SKM-1 treated with dmso at 0.1 percent for 144 hours (cell line): ENCODE data around the gene KCNA2.

ENCODE experiments used
- DNase-seq: peaks from one replicate; lab custom pipeline; 2025; ENCODE audit not compliant: unreplicated experiment; lab: John Stamatoyannopoulos, UW

The KCNA2 gene

GRCh38 chr1:110630839-110631663, 24.9 kb upstream of the KCNA2 start:
- DNase-seq: peak; percentile 44

- no peak for DNase-seq
Measured at GRCh38 chr1:110628323-110629105, 22.4 kb upstream of the KCNA2 start.

- DNase-seq: peak; percentile 81
Measured at GRCh38 chr1:110627764-110628163, 21.6 kb upstream of the KCNA2 start.

- DNase-seq: no peak
Measured at GRCh38 chr1:110626889-110627288, 20.7 kb upstream of the KCNA2 start.

GRCh38 chr1:110620686-110621085, 14.5 kb upstream of the KCNA2 start:
- no peak for DNase-seq

- DNase-seq: no peak
Measured at GRCh38 chr1:110620250-110620615, 14.1 kb upstream of the KCNA2 start.

GRCh38 chr1:110619412-110620249, 13.5 kb upstream of the KCNA2 start:
- DNase-seq: peak; percentile 93

GRCh38 chr1:110618668-110619067, 12.5 kb upstream of the KCNA2 start:
- no peak for DNase-seq

- DNase-seq: no peak
Measured at GRCh38 chr1:110617589-110617988, 11.4 kb upstream of the KCNA2 start.

- DNase-seq: no peak
Measured at GRCh38 chr1:110617116-110617515, 11.0 kb upstream of the KCNA2 start.

GRCh38 chr1:110616587-110616986, 10.4 kb upstream of the KCNA2 start:
- peak; percentile 36 for DNase-seq

GRCh38 chr1:110615548-110616130, 9.5 kb upstream of the KCNA2 start:
- peak; percentile 60 for DNase-seq

- DNase-seq: no peak
Measured at GRCh38 chr1:110612060-110612745, 6.0 kb upstream of the KCNA2 start.

GRCh38 chr1:110610696-110611286, 4.6 kb upstream of the KCNA2 start:
- DNase-seq: no peak

GRCh38 chr1:110610084-110610483, 3.9 kb upstream of the KCNA2 start:
- DNase-seq: no peak

- DNase-seq: no peak
Measured at GRCh38 chr1:110608247-110608646, 2.1 kb upstream of the KCNA2 start.

GRCh38 chr1:110607536-110608230, 1.5 kb upstream of the KCNA2 start:
- DNase-seq: no peak

- no peak for DNase-seq
Measured at GRCh38 chr1:110606657-110607535, 738 bp upstream of the KCNA2 start.
